Keratinocyte (primary cell): ENCODE data around the gene LEP.

Experiments
- EZH2 ChIP-seq: IDR thresholded peaks from one replicate; pipeline ENCODE4 v1.6.1; 2012; ENCODE audit warnings: inconsistent platforms, mild to moderate bottlenecking, low read length, moderate library complexity
- TF ChIP-seq, protein P1 (sequence below), 3 experiments: IDR thresholded peaks in 1 of 3; conservative IDR thresholded peaks in 1 of 3; optimal IDR thresholded peaks in 1 of 3; 2 replicates in 2 of 3; 3 replicates in 1 of 3; pipeline versions ENCODE3 to v1.5.1; 2011; ENCODE audit warnings: low read length in 3 of 3, mild to moderate bottlenecking in 3 of 3, moderate library complexity in 2 of 3, control low read depth in 1 of 3, inconsistent platforms in 1 of 3; ENCODE audit not compliant: insufficient read depth in 2 of 3; ENCODE audit errors: extremely low read depth in 1 of 3

GRCh38 chr7:128270826-128271272, 29.8 kb downstream of the LEP start:
- TF ChIP-seq, protein P1, sequence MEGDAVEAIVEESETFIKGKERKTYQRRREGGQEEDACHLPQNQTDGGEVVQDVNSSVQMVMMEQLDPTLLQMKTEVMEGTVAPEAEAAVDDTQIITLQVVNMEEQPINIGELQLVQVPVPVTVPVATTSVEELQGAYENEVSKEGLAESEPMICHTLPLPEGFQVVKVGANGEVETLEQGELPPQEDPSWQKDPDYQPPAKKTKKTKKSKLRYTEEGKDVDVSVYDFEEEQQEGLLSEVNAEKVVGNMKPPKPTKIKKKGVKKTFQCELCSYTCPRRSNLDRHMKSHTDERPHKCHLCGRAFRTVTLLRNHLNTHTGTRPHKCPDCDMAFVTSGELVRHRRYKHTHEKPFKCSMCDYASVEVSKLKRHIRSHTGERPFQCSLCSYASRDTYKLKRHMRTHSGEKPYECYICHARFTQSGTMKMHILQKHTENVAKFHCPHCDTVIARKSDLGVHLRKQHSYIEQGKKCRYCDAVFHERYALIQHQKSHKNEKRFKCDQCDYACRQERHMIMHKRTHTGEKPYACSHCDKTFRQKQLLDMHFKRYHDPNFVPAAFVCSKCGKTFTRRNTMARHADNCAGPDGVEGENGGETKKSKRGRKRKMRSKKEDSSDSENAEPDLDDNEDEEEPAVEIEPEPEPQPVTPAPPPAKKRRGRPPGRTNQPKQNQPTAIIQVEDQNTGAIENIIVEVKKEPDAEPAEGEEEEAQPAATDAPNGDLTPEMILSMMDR (optimal IDR thresholded peaks at IDR 0.05 in 1 of 3, IDR thresholded peaks at IDR 0.05 in 1 of 3, conservative IDR thresholded peaks at IDR 0.05 in 1 of 3; ENCODE audit: extremely low read depth in 1 of 3, insufficient read depth in 2 of 3, low read length in 3 of 3), result no peak
- TF ChIP-seq EZH2, result no peak
